ENCODE data around the gene GARIN3.

GRCh38 chr5:157150995-157151394 lies 15.1 kb downstream of the GARIN3 start:
- TF ChIP-seq CTCF (IDR thresholded peaks at IDR 0.05) = no peak
- no peak for TF ChIP-seq POLR2A (IDR thresholded peaks at IDR 0.05)
